ENCODE data around the gene THOC3.
"Not testable (repeated sequence)": the region's sequence is repeated elsewhere in the genome, so short reads cannot be mapped to it uniquely, and the experiment has no call there.

- not testable (repeated sequence) for TF ChIP-seq CTCF (IDR thresholded peaks at IDR 0.05); POLR2AphosphoS5 (IDR thresholded peaks at IDR 0.05; ENCODE audit: insufficient read depth in 1 of 2, low read depth in 1 of 2)
Measured at GRCh38 chr5:175938489-175938888, 29.6 kb downstream of the THOC3 start.

All from vagina (tissue), 2 donors.